ENCODE data around the gene CHAF1A.

The CHAF1A gene

DNA sequence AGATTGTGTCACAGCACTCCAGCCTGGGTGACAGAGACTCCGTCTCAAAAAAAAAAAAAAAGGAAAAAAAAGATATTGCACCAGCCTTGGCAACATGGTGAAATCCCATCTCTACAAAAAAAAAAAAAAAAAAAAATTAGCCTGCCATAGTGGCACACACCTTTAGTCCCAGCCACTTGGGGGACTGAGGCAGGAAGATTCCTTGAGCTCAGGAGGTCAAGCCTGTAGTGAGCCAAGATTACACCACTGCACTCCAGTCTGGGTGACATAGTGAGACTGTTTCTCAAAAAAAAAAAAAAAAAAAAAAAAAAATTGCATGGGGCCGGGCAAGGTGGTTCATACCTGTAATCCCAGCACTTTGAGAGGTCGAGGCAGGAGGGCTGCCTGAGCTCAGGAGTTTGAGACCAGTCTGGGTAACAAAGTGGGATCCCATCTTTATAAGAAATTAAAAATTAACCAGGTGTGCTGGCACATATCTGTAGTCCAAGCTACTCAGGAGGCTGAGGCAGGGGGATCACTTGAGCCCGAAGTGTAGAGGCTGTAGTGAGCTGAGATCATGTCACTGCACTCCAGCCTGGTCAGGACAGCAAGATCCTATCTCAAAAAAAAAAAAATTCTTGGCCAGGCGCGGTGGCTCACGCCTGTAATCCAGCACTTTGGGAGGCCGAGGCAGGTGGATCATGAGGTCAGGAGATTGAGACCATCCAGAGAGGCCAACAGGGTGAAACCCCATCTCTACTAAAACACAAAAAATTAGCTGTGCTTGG lies 62.6 kb downstream of the CHAF1A start:
- TF ChIP-seq FOXP2 (optimal IDR thresholded peaks at IDR 0.05; ENCODE audit: borderline replicate concordance, extremely low read depth, extremely low read length, insufficient read depth) (no peak), TAF1 (IDR thresholded peaks at IDR 0.05; ENCODE audit: borderline replicate concordance, insufficient read depth, low read length) (no peak), POLR2AphosphoS5 (IDR thresholded peaks at IDR 0.05; ENCODE audit: low read depth, low read length) (no peak), SIN3A (IDR thresholded peaks at IDR 0.05; ENCODE audit: borderline replicate concordance, insufficient read depth, low read length) (no peak)
- TF ChIP-seq, protein P1, sequence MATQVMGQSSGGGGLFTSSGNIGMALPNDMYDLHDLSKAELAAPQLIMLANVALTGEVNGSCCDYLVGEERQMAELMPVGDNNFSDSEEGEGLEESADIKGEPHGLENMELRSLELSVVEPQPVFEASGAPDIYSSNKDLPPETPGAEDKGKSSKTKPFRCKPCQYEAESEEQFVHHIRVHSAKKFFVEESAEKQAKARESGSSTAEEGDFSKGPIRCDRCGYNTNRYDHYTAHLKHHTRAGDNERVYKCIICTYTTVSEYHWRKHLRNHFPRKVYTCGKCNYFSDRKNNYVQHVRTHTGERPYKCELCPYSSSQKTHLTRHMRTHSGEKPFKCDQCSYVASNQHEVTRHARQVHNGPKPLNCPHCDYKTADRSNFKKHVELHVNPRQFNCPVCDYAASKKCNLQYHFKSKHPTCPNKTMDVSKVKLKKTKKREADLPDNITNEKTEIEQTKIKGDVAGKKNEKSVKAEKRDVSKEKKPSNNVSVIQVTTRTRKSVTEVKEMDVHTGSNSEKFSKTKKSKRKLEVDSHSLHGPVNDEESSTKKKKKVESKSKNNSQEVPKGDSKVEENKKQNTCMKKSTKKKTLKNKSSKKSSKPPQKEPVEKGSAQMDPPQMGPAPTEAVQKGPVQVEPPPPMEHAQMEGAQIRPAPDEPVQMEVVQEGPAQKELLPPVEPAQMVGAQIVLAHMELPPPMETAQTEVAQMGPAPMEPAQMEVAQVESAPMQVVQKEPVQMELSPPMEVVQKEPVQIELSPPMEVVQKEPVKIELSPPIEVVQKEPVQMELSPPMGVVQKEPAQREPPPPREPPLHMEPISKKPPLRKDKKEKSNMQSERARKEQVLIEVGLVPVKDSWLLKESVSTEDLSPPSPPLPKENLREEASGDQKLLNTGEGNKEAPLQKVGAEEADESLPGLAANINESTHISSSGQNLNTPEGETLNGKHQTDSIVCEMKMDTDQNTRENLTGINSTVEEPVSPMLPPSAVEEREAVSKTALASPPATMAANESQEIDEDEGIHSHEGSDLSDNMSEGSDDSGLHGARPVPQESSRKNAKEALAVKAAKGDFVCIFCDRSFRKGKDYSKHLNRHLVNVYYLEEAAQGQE (IDR thresholded peaks at IDR 0.05; ENCODE audit: insufficient read depth in 1 of 2, low read depth in 2 of 2, low read length in 2 of 2): no peak

DNA sequence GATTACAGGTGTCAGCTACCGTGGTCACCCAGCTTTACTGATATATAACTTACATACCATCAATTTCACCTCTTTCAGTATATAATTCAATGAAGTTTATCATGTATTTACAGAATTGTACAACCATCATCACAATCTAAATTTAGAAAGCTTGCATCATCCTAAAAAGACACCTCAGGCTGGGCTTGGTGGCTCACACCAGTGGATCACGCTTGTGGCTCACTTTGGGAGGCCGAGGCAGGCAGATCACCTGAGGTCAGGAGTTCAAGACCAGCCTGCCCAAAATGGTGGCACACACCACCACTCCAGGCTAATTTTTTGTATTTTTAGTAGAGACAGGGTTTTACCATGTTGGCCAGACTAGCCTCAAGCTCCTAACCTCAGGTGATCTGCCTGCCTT lies 65.4 kb downstream of the CHAF1A start:
- no peak for TF ChIP-seq POLR2AphosphoS5 (IDR thresholded peaks at IDR 0.05; ENCODE audit: low read depth, low read length)
- no peak for TF ChIP-seq FOXP2 (optimal IDR thresholded peaks at IDR 0.05; ENCODE audit: borderline replicate concordance, extremely low read depth, extremely low read length, insufficient read depth)
- no peak for TF ChIP-seq SIN3A (IDR thresholded peaks at IDR 0.05; ENCODE audit: borderline replicate concordance, insufficient read depth, low read length)
- no peak for TF ChIP-seq TAF1 (IDR thresholded peaks at IDR 0.05; ENCODE audit: borderline replicate concordance, insufficient read depth, low read length)

DNA sequence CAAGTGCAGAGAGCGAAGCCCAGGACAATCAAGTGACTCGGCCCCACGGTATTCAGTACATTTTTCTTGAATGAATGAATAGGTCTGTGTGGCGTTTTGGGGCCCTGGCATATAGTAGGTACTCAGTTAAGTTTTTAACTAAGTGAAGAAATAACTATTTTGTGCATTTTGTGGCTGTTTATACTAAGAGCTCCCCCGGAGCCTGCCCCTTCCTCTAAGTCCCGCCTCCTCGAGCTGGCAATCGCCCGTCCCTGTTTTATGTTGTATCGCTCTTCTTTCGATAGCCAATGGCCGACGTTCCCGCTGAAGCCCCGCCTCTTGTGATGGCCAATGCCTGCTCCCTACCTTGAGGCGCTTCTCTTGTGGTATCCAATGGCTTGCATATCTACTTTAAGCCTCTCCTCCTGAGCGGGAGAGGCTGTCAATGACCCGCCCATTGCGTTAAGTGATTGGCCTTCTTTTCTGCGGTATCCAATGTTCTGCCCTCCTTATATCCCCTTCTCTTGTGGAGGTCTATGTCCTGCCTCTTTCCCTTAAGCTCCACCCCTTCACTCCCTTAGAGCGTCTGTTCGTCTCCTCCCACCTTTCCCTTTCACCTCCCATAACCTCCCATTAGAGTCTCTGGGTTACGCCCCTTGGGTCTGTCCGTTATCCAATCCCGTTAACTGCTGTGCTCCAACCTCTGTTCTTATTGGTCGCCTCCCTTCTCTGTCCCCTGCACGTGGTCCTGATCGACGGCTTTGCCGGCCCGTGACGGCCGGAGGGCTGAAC lies 69.1 kb downstream of the CHAF1A start:
- TF ChIP-seq, protein P1 (IDR thresholded peaks at IDR 0.05; ENCODE audit: insufficient read depth in 1 of 2, low read depth in 2 of 2, low read length in 2 of 2): no peak
- peak; percentile 55; the same call in 1 of the 2 replicates for TF ChIP-seq POLR2AphosphoS5 (IDR thresholded peaks at IDR 0.05; ENCODE audit: low read depth, low read length)

DNA sequence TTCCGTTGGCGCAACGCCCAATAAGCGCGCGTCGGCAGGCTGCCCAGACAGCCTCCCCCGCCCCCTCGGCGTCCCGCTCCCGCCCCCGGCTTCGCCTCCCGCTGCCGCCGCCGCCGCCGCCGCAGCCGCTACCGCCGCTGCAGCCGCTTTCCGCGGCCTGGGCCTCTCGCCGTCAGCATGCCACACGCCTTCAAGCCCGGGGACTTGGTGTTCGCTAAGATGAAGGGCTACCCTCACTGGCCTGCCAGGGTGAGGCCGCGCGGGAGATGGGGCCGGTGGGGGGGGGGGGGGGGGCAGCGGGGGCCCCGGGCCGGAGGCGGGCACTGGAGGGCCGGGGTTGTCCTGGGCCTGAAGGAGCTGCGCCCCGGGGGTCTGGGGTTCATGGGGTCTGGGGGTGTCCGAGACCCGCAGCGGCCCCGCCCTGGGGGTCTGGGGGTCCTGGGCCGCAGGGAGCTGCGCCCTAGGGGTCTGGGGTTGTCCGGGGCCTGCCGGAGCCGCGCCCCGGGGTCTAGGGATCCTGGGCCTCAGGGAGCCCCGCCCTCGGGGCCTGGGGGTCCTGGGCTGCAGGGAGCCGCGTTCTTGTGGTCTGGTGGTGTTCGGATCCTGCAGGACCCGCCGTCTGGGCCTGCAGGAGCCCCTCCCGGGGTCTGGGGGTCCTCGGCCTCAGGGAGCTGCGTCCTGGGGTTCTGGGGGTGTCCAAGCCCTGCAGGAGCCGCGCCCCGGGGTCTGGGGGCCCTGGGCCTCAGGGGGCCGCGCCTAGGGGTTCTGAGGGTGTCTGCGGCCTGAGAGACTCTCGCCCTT lies 69.9 kb downstream of the CHAF1A start, which contains the start of gene HDGFL2:
Gene HDGFL2, plus strand, starts transcription at position 124 of the 801 bp plus-strand sequence. Its CDS starts 54 bp downstream, at position 178.
- TF ChIP-seq, protein P1 (IDR thresholded peaks at IDR 0.05; ENCODE audit: insufficient read depth in 1 of 2, low read depth in 2 of 2, low read length in 2 of 2): no peak
- TF ChIP-seq POLR2AphosphoS5 (IDR thresholded peaks at IDR 0.05; ENCODE audit: low read depth, low read length) (no peak), TAF1 (IDR thresholded peaks at IDR 0.05; ENCODE audit: borderline replicate concordance, insufficient read depth, low read length) (no peak), SIN3A (IDR thresholded peaks at IDR 0.05; ENCODE audit: borderline replicate concordance, insufficient read depth, low read length) (no peak), FOXP2 (optimal IDR thresholded peaks at IDR 0.05; ENCODE audit: borderline replicate concordance, extremely low read depth, extremely low read length, insufficient read depth) (no peak)

Measured in PFSK-1 (cell line).